RPMI8226 (cell line): ENCODE data around the gene CACNA1H.
"Not testable (repeated sequence)": the region's sequence is repeated elsewhere in the genome, so short reads cannot be mapped to it uniquely, and the experiment has no call there.

Experiments
- DNase-seq: peaks from one replicate; pipeline ENCODE4 v3.0.0-alpha.2; 2015

Gene CACNA1H

DNA sequence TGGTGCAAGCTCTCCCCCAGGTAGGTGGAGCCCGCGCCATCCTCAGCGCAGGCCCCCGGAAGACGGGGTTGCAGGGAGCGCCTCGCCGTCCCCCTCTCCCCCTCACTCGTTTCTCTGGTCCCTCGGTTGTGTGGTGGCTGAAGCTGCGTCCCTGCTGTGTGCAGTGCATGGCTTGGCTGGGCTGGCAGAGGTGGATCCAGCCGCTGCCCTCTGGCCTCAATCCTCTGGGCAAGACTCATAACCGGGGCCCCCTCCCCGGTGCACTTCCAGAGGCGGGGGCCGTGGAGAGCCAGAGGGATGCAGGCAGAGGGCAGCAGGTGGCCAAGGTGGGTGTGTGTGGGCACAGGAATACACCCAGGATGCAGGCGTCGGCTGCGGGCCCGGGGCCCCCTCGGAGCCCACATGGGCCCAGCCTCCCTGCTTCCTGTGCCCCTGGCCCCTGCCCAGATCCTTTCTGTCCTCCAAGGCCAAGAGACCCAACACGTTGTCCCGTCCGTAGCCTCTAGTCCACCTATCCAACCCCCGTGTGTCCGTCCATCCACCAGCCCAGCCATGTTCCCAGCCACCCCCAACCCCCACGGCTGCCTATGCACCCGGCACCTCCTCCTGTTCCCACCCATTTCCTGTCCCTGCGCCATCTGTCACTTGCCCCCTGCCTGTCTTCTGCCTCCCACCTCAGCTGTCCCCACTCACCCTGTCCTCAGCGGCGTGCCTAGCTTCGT, 62.8 kb downstream of the CACNA1H start:
- DNase-seq: no peak

GRCh38 chr16:1216296-1216619, 63.4 kb downstream of the CACNA1H start:
- peak; percentile 76 for DNase-seq

GRCh38 chr16:1216681-1217400, 63.9 kb downstream of the CACNA1H start:
- DNase-seq: no peak

DNA sequence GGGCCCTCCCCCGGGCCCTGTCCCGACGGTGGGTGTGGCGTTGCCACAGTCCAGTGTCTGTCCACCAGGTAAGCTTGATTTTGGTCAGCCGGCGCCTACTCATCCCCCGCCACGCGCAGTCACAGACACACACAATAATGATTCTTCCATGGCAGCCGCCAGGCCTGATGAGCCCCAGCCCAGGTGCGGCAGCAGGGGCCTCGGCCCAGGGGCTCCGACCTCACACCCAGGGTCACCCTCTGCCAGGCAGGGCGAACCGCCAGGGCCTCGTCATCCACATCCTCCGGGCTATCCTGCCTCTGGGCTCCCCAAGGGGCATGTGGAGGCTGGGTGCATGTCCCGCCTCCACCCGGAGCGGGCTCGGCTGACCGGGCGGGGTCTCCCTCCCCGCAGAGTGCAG, 64.6 kb downstream of the CACNA1H start:
- DNase-seq: no peak

GRCh38 chr16:1218061-1218929, 65.4 kb downstream of the CACNA1H start:
- no peak for DNase-seq

DNA sequence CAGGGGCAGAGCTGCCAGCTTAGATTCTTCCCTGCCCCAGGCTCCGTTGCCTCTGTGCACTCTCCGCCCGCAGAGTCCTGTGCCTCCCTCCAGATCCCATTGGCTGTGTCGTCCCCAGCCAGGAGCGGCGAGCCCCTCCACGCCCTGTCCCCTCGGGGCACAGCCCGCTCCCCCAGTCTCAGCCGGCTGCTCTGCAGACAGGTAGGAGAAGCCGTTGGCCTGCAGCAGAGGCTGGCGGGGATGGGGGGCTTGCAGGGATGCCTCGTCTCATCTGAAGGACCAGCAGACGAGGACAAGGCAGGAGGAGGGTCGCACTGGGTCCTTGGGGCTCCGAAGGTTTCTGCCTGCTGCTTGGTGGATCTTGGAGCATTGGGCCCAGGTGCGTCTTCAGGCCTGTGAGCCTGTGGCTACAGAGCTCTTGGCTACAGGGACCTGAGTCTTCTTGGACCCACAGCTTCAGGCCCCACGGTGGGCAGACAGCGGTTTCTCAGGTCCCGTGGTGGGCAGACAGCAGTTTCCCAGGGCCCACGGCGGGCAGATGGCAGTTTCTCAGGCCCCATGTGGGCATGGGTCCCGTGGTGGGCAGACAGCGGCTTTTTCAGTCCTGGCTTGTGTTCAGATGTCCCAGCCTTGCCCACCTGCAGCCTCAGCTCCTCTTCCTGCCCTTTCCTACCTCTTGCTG, 66.2 kb downstream of the CACNA1H start:
- no peak for DNase-seq

DNA sequence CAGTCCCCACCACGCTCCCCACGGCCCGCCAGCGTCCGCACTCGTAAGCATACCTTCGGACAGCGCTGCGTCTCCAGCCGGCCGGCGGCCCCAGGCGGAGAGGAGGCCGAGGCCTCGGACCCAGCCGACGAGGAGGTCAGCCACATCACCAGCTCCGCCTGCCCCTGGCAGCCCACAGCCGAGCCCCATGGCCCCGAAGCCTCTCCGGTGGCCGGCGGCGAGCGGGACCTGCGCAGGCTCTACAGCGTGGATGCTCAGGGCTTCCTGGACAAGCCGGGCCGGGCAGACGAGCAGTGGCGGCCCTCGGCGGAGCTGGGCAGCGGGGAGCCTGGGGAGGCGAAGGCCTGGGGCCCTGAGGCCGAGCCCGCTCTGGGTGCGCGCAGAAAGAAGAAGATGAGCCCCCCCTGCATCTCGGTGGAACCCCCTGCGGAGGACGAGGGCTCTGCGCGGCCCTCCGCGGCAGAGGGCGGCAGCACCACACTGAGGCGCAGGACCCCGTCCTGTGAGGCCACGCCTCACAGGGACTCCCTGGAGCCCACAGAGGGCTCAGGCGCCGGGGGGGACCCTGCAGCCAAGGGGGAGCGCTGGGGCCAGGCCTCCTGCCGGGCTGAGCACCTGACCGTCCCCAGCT, 67.3 kb downstream of the CACNA1H start:
- no peak for DNase-seq

- peak; percentile 20 for DNase-seq
Measured at GRCh38 chr16:1220841-1221627, 68.1 kb downstream of the CACNA1H start.

DNA sequence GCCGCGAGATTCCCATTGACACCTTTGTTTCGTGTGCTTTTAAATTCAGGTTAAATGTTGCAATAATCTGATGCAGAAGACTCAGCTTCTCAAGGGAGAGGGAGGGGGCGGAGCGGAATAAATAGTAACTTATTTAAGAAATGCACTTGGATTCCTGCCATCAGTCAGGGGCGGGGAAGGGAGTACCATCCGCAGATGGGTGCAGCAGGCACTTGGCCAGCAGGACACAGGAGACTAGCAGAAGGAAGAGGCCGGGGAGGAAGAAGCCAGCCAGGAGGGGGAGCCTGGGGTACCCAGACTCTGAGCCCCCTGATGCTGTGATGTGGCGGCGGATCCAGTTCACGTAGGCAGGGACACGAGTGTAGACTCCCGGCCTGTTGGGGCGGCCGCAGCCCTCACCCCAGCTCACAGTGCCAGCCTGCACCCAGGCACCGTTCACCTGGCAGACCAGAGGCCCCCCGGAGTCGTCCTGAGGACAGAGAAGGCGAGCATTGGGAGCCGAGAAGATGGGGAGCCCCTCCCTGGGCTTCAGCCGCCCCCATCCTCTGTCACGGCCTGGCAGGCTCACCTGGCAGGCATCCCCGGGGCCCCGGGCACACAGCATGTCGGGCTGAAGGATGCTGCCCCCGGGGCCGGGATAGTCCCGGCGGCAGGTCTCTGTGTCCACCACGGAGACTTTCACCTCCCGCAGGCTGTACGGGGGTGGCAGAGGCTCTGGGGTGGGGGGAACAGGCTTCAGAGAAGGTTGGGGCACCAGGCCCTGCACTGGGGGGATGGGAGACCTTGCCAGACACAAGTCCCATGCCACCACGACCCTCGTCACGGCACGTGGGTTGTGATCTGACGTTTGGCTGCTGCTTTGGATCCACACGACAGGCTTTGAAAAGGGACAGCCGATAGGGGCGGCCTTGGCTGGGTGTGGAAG, 69.0 kb downstream of the CACNA1H start:
- peak; percentile 69 for DNase-seq

GRCh38 chr16:1222553-1223354, 69.8 kb downstream of the CACNA1H start:
- no peak for DNase-seq

- no peak for DNase-seq
Measured at GRCh38 chr16:1223355-1224214, 70.7 kb downstream of the CACNA1H start.

DNA sequence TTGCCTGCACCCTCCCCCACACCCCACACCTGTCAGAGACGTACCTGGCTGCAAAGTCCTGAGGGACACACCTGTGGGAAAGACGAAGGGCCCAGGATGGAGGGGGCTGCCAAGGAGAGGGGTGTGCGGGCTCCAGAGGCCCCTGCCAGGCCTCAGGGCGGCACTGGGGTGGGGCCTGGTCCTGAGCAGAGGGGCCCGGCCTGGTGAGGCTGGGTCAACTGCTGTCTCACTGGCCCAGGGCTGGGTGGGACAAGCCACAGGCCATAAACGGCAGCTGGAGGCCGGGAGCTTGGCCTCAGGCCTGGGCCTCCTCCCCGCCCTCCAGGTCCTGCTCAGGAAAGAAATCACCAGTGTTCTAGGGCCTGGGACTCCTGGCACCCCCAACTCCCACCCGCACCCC, 71.7 kb downstream of the CACNA1H start:
- DNase-seq: no peak

DNA sequence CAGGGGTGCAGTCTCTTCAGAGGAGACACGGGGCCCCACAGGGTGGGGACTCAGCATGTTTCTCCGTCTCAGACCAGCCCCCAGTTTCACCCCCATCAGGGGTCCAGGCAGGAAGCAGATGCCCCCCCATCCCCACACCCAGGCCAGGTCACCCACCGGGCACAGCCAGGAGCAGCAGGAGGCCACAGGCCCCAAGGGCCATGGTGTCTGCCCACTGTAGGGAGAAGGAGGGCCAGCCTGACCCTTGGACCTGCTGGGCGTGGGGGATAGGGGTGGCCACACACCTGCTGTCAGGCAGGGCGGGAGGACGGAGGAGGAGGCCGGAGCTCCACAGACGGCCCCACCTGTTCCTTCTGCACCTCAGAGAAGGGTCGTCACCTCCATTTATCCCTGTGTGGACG, 72.1 kb downstream of the CACNA1H start, which contains the start of gene TPSG1:
Gene TPSG1 (minus strand): TSS at position 218 of the 401 bp plus-strand sequence. CDS start 16 bp downstream, at position 202.
- no peak for DNase-seq

- not testable (repeated sequence) for DNase-seq
Measured at GRCh38 chr16:1225728-1226311, 72.9 kb downstream of the CACNA1H start.

DNA sequence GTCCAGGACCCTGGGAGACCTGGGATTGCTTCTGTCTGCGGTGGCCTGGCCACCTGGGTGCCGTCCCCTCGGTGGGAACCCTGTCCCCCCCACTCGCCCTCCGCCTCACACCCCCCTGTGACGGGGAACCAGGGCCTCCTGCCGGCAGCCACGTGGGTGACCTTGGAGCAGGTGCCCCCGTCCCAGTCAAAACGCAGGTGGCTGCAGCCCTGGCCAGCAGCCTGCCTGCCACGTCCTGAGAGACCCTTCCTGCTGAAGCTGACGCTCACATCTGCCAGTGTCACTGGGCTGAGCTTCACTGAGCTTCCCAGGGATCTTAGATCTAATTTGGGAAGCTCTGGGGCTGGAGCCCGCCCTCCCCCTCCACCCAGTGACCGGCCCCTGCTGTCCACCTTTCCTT, 73.8 kb downstream of the CACNA1H start:
- not testable (repeated sequence) for DNase-seq

DNA sequence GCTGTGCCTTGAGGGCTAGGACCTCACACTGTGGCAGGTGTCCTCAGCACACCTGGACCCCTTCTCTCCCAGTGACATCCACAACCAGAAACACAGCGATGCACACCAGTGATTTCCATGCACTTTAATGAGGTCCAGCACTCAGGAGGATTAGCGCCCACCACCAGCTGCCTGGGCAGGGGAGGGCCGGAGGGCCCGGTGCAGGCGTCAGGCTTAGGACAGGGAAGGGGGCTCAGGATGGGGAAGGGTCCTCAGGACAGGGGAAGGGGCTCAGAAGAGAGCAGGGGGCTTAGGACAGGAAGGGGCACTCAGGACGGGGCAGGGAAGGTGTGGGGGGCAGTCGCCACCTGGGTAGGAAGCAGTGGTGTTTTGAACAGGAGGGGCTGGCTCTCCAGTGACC, 75.3 kb downstream of the CACNA1H start:
- not testable (repeated sequence) for DNase-seq

DNA sequence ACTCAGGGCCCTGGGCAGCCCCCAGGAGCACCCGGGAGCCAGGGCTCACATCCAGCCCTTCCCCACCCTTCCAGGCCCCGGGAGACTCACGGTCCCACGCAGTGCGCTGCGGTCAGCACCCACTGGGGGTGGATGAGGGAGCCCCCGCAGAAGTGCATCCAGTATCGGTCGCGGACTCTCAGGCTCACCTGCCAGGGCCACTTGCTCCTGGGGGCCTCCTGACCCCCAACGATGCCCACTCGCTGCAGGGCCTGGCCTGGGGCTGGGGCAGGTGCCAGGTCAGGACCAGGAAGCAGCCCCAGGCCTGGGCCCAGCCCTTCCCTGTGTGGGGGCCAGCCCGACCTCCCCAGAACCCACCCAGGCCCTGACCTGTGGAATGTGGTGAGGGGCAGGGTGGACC, 76.6 kb downstream of the CACNA1H start:
- not testable (repeated sequence) for DNase-seq

DNA sequence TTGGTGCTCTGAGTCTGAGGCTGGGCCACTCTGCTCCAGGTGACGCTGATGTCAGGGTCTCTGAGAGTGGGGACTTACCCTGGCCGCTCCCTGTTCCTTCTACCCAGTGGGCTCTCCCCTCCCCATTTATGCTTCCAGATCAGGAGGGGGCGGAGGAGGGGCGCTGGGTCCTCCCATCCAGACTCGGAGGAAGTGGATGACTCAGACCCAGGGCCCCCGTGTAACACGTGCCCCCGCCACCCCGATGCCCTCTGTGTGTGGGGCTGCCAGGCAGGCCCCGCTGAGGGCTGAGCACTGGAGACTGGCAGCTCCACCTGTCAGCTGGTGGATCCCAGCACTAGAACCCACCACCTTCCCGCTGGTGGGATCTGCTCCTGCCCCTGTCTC, 77.2 kb downstream of the CACNA1H start, which contains the start of gene TPSB2:
Gene TPSB2 (minus strand): TSS at position 101 of the 387 bp plus-strand sequence. CDS start 233 bp downstream, outside the sequence.
- not testable (repeated sequence) for DNase-seq
